ENCODE measurements around the gene VMO1.

DNA sequence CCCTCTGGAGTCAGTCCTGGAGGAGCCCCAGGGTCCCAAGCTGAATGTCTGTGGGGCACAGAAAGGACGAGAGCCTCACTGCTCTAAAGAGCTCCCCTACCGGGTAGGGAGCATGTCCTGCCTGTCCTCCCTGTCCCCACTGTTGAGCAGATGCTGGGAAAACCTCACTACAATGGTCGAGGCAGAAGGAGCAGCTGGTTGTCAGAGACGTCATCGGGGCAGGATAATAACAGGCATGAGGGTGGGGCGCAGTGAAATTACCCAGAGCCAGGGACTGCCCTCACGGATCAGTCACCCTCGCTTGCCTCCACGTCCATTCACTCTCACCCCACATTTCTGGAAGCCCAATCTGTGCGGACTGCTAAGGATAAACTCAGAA is 13.9 kb downstream of the VMO1 start:
- TF ChIP-seq, protein P1, sequence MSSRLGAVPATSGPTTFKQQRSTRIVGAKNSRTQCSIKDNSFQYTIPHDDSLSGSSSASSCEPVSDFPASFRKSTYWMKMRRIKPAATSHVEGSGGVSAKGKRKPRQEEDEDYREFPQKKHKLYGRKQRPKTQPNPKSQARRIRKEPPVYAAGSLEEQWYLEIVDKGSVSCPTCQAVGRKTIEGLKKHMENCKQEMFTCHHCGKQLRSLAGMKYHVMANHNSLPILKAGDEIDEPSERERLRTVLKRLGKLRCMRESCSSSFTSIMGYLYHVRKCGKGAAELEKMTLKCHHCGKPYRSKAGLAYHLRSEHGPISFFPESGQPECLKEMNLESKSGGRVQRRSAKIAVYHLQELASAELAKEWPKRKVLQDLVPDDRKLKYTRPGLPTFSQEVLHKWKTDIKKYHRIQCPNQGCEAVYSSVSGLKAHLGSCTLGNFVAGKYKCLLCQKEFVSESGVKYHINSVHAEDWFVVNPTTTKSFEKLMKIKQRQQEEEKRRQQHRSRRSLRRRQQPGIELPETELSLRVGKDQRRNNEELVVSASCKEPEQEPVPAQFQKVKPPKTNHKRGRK (CRISPR knock-in tag; IDR thresholded peaks at IDR 0.05; ENCODE audit: borderline replicate concordance) = no peak
- TF ChIP-seq ATF3 (CRISPR knock-in tag; conservative IDR thresholded peaks at IDR 0.05) (no peak), USF2 (CRISPR knock-in tag; IDR thresholded peaks at IDR 0.05) (no peak)
- TF ChIP-seq, protein P2, sequence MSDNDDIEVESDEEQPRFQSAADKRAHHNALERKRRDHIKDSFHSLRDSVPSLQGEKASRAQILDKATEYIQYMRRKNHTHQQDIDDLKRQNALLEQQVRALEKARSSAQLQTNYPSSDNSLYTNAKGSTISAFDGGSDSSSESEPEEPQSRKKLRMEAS (CRISPR knock-in tag; IDR thresholded peaks at IDR 0.05) = no peak
